Lower lobe of right lung (tissue), 2 donors: ENCODE data around the gene MAML3. TPM values are rescaled to one million over a fixed set of nuclear protein-coding genes. Genes with fewer than 3 reads are reported as not detected.

Experiments
- ATAC-seq, 2 donors: fragments of 200-7000 bp; cut with Tn5 transposase; one replicate each; pipeline ENCODE4 v1.9.1; 2020 to 2022; ENCODE audit warnings: mild to moderate bottlenecking in 2 of 2, moderate library complexity in 2 of 2
- DNase-seq: peaks from one replicate; pipeline ENCODE4 v3.0.0-alpha.2; 2020
- H3K27ac ChIP-seq: fragments of 200-600 bp; one replicate; pipeline ENCODE4 v1.8.0; 2022
- H3K27me3 ChIP-seq: fragments of 200-600 bp; one replicate; pipeline ENCODE4 v1.8.0; 2022; ENCODE audit warnings: low read depth
- H3K36me3 ChIP-seq: fragments of 200-600 bp; one replicate; pipeline ENCODE4 v1.8.0; 2022; ENCODE audit warnings: mild to moderate bottlenecking
- H3K4me1 ChIP-seq: fragments of 200-600 bp; one replicate; pipeline ENCODE4 v1.8.0; 2022
- H3K4me3 ChIP-seq: fragments of 200-600 bp; one replicate; pipeline ENCODE4 v1.8.0; 2022; ENCODE audit warnings: mild to moderate bottlenecking
- H3K9me3 ChIP-seq: fragments of 200-600 bp; one replicate; pipeline ENCODE4 v1.8.0; 2022
- CTCF ChIP-seq: fragments of 200-600 bp; IDR thresholded peaks from one replicate; pipeline ENCODE4 v1.8.0; 2022; ENCODE audit warnings: antibody characterized with exemption, mild to moderate bottlenecking
- intact Hi-C: fragments of 100-400 bp; cut with DNase I; formaldehyde crosslinking; loops from one replicate; pipeline ENCODE4 v1.11.0; 2022
- total RNA-seq: library from RNA; stranded (reverse); fragmentation: NEBNext Ultra II Directional; extraction: Animal tissue kit (Norgen Biotek cat#: 25700); gene quantifications from one replicate; pipeline ENCODE4 v1.2.1, GENCODE V29; 2021
- donor health status: DM: no; HTN: yes; CAD: no; lungs with severe emphysema.

MAML3 gene
- total RNA-seq, 1 donor from 2014 or later = 12.5 TPM

DNA sequence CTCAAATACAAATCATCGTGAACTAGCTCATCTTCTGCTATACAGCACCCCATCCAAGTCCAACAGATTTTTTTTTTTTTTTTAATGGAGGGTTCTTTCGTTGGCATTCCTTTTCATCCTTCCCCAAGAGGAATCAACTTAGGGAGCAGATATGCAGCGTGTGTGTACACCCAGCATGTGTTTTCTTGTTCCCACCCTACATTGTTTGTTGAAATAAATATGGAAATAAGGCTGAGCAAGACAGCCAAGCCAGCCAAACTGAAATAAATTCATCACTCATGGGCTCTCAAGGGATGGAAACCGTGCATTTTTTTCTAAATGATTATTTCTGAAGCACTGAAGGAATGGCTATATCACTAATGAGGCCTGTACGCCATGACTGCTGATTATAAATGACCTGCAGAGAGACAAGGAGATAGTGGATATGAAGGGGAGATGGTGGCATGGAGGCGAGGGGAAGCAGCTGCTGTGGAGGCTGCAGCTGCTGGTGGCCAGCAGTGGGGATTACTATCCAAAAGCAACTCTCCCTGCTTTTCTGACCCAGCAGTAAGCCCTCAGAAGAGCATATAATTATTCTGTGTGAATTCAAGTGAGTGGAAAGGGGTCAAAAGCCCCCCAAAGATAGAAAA lies 314.5 kb downstream of the MAML3 start:
- no peaks in the 10 kb centered on the region for H3K9me3 ChIP-seq
- no peak for TF ChIP-seq CTCF
- H3K27ac ChIP-seq = no peak overlapping the region
- intact Hi-C loops = no loop called here
- peaks cover 25% of the 10 kb centered on the region for H3K4me1 ChIP-seq
- DNase-seq = no peak
- no peaks in the 10 kb centered on the region for H3K27me3 ChIP-seq
- H3K36me3 ChIP-seq = no peaks in the 10 kb centered on the region
- no peak for ATAC-seq
- H3K4me3 ChIP-seq = no peak overlapping the region

DNA sequence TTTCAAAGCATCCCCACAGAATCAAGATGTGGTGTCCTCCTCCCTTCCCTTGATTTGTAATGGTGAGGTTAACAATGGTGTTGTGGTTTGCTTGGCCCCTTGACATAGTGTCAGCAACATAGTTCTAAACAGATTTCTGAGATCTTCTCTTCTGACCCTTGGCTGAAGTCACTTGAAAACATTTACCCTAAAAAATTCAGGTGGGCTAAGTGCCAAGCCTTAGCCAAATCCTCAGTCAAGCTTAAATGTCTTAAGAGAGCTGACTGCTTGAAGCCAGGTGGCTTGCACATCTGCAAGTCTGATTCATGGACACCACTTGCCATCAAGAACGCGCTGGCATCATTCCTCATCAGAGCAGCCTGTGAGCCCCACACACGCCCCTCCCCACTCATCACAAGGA lies 315.2 kb downstream of the MAML3 start:
- Histone ChIP-seq H3K27ac (no peak overlapping the region), H3K36me3 (no peaks in the 10 kb centered on the region), H3K27me3 (no peaks in the 10 kb centered on the region), H3K4me3 (no peak overlapping the region), H3K4me1 (peaks cover 28% of the 10 kb centered on the region), H3K9me3 (no peaks in the 10 kb centered on the region)
- ATAC-seq = no peak
- TF ChIP-seq CTCF = no peak
- intact Hi-C loops = no loop called here
- DNase-seq = no peak

DNA sequence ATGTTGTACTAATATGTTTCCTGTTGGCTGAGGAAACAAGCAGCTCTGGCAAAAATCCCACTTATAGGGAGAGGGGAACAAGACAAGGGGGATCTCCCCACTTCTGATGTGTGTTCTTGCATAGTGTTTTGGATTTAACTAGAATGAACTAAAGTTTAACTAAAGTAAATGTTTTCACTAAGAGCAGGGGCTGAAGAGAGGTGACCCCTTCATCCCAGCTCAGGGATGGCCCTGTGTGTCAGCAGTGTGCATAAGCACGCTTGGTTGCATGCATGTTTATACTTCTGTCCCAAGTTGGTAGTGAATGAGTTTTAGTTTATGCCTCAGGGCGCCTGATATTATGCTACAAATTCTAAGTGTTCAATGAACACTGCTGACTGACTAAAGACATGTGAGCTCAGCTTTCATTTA lies 319.0 kb downstream of the MAML3 start:
- H3K4me1 ChIP-seq = peaks cover 17% of the 10 kb centered on the region
- intact Hi-C loops = no loop called here

DNA sequence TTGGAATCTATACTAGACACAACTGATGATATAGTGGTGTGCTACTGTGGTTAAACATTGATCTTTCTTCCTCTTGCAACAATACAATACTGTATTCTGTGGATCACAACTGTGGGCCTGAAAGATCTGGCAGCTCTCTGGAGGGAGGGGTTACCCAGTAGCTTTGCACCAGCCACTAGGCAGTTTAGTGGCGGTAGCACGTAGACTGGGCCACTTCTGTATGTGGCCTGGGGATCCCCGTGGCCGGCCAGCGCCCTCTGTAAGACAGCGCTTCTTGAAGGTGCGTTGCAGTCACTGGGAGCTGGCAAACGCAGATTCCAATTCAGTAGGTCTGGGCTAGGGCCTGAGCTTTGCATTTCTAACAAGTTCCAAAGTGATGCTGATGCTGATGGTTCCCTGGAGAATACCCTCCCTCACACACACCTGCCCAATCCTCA lies 319.7 kb downstream of the MAML3 start:
- Histone ChIP-seq H3K27me3 (no peaks in the 10 kb centered on the region), H3K4me1 (peaks cover 12% of the 10 kb centered on the region), H3K36me3 (no peaks in the 10 kb centered on the region), H3K9me3 (no peaks in the 10 kb centered on the region), H3K27ac (no peak overlapping the region), H3K4me3 (no peak overlapping the region)
- intact Hi-C loops = no loop called here
- TF ChIP-seq CTCF = no peak
- DNase-seq (no peak), ATAC-seq (no peak)

More for the DNA sequence above, 319.0 kb downstream of the MAML3 start:
- no peak for DNase-seq
- ATAC-seq = no peak
- H3K9me3 ChIP-seq = no peaks in the 10 kb centered on the region
- TF ChIP-seq CTCF = no peak
- H3K36me3 ChIP-seq = no peaks in the 10 kb centered on the region
- no peak overlapping the region for H3K4me3 ChIP-seq
- H3K27me3 ChIP-seq = no peaks in the 10 kb centered on the region
- H3K27ac ChIP-seq = no peak overlapping the region

DNA sequence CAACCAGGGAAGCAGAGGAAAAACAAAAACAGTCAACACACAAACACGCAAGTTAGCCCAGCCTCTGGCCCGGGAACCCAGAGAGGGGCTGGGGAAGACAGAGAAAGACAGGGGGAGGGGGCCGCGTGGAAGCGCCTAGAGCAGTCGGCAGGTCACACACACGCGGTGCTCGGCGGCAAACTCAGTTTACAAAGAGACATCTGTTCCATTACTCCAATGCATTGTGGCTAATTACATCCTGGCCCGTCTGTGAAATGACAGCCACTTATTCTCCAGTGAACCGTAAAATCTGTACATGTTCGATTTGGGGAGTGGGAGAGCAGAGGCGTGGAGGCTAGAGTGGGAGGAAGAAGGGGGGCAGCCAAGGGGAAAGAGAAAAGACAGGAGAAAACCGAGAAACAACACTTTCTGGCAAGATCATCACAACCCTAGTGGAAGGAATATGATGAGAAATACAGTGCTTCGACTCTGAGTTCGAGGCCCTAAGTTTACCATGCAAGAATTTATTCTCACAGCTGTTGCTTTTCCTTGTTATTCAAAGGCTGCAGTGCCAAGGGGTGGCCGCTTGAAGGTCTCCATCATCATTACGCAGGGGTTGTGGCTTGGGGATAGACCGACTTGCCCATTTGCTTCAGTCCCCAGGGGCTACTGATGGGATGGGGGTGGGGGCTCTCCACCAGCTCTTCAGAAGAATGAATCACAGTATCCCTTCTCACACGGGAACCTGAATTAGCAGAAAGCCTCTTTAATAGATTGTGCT lies 320.7 kb downstream of the MAML3 start:
- no peak overlapping the region for H3K4me3 ChIP-seq
- DNase-seq (no peak), ATAC-seq (no peak)
- H3K27ac ChIP-seq = no peak overlapping the region
- intact Hi-C loops = no loop called here
- no peaks in the 10 kb centered on the region for H3K27me3 ChIP-seq
- H3K36me3 ChIP-seq = no peaks in the 10 kb centered on the region
- H3K9me3 ChIP-seq = no peaks in the 10 kb centered on the region
- peaks cover 12% of the 10 kb centered on the region for H3K4me1 ChIP-seq
- no peak for TF ChIP-seq CTCF
